ENCODE results near the gene FANCC.
"Not testable (repeated sequence)": the region's sequence is repeated elsewhere in the genome, so short reads cannot be mapped to it uniquely, and the experiment has no call there.

Gene FANCC

DNA sequence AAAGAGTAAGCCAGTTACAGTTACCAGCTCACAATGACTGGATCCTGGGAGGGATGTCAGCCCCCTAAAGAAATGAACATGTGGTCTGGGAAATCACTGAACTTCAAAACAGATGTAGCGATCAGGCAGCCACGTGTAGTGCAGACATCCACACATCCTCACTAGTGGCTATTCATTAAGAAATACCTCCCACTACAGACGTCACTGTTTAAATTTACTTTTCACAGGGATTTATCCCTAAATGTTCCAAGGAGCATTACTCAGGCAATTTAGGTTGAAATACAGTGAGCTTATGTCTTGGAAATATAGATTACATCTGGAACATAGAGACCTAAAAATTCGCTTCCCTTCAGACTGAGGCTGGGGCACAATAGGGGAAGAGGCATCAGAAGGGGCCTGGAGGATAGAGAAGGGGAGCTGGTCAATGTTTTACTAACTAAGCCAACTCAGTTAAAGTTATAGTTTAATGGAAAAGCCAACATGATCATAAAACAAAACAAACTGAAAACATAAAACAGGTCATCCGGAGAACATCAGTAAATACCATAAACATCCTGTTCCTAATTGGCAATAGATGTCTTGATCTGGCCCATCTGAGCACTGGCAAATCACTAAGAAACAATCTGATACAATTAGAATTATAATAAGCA lies 92.3 kb downstream of the FANCC start:
- no peak for DNase-seq

DNA sequence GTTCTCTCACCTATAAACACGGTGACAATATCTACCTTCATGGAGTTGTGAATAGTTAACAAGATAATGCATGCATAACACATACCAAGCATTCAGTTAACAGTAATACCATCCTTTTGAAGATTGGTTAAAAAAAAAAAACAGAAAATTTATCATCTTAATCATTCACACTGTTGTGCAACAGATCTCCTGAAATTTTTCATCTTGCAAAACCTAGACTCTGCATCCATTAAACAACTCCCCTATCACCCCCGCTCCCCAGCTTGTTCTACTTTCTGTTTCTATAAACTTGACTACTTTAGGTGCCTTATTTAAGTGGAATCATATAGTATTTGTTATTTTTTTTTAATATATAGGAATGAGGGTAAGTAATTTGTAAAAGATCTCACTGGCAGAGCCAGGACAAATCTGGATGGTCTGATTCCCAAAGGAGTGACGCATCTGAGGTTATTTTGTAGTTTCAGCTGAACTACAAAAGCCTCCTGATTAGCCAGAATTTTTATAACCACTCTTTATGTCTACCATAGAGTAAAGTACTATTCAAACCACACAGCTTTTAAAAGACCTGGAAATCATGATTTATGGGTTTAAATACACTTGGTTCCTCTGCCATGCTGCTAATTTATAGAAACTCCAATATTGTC lies 93.0 kb downstream of the FANCC start:
- no peak for DNase-seq

DNA sequence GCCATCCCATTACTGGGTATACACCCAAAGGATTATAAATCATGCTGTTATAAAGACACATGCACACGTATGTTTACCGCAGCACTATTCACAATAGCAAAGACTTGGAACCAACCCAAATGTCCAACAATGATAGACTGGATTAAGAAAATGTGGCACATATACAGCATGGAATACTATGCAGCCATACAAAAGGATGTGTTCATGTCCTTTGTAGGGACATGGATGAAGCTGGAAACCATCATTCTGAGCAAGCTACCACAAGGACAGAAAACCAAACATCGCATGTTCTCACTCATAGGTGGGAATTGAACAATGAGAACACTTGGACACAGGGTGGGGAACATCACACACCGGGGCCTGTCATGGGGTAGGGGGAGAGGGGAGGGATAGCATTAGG lies 97.2 kb downstream of the FANCC start:
- DNase-seq, result not testable (repeated sequence)

DNA sequence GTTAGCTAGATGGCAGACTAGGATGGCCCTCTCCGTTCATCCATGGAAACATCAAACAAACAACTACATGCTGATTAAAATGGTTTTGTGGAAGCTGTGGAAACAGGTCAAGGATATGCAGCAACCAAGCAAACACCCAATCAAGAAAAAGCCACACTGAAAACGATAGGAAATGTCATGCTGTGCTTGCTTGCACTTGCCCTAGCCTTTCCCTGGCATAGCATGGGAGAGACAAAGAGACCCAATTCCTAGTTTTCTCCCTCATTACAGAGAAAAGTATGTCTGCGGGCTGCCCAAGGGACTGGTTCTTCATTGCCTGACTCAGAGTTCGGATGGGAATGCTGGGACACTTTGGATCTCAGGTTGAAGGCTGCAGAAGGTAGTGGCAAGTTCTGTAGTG lies 98.7 kb downstream of the FANCC start:
- DNase-seq, result no peak

DNA sequence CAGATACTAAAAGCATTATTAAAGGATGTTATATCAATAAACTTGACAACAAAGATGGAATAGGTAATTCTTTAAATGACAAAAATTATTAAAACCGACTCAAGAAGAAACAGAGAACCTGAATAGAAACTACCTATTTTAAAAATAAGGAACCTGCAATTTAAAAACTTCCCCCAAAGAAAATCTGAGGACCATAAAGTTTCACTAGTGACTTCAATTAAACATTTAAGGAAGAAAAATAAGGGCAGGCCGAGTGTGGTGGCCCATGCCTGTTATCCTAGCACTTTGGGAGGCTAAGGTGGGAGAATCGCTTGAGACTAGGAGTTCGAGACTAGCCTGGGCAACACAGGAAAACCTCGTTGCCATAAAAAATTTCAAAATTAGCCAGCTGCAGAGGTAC lies 99.6 kb downstream of the FANCC start:
- no peak for DNase-seq

DNA sequence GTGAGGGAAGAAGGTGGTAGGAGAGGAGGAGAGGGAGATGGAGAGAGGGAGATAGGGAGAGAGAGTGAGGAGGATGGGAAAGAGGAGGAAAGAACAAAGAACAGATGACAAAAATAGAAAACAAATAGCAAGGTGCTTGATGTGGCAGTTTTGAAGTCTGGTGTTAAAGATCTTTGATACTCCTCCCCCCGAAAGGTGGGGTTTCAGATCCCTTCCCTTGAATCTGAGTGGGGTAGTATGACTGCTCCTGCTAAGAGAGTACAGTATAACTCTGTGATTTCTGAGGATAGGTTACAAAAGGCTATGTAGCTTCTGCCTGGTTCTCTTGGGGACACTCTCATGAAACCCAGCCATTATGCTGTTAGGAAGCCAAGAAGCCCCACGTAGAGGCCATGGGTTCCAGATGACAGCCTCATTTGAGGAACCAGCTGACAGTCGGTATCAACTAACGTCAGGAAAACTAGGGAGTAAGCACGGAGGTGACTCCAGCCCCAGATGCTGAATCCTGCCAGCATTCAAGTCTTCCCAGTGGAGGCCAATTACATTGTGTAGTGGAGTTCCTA lies 102.1 kb downstream of the FANCC start:
- DNase-seq, result no peak

DNA sequence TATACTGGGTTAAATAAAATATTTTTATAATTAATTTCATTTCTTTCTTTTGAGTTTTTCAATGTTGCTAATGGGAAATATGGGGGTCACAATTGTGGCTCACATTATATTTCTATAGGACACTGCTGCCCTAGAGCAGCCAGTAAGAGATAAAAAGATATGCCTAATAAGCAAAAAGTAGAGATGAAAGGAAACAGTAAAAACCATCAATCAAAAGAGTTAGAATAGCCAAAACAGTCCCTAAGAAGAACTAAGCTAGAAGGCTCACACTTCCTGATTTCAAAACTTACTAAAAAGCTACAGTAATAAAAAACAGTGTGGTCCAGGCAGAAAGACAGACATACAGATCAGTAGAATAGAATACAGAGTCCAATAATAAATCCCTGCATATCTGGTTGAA lies 104.4 kb downstream of the FANCC start:
- DNase-seq, result no peak

DNA sequence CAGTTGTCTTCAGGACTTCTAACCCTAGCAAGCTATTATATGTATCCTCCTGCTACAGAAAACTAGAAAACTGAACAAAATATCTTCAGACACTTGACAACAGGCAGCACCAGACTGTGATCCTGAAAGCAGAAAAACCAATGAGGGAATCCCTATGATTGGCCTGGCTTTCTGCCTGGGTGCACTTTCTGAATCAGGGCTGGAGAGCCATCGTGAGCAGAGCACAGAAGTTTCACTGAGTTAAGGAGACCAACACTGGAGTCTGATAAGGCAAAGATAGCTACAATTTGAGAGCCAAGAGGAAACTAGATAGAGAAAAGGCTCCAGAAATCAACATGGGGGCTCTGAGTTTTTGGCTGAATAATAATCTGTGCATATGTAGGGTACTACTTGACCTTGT lies 106.5 kb downstream of the FANCC start:
- no peak for DNase-seq

DNA sequence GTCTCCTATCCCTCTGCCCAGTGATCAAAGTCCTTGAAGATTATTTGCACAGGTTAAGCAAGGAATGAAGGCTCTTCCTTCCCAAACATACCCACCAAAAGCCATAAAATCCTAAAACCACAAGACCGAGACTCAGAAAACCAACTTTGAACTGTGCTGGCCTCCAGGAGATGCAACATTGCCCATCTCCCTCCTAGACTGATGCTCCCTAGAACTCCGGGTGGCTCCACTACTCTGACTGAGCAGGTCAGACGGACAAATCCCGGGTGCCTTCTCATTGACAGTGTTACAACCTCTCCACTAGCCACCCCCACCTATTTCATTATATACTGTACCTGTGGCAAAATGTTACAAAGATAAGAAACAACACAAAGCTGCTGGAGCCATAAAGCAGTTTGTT lies 110.1 kb downstream of the FANCC start:
- DNase-seq, result no peak

DNA sequence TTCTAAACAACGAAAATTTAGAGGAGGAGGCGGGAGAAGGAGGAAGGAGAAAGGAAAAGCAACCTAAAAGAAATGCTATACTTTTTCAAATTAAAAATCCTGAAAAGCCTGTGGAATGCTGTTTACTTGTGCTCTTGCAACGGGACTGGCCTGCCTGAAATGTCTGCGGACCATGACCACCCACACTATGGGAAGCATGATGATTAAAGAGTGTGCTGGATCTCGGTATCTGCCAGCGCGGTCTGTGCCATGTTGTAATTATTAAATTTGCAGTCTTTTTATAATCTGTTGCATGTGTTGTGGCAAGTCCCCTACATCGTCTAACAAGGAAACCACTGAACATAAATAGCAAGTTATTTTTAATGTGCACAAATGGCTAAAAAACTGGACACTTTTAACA lies 111.4 kb downstream of the FANCC start:
- DNase-seq, result peak; percentile 21

DNA sequence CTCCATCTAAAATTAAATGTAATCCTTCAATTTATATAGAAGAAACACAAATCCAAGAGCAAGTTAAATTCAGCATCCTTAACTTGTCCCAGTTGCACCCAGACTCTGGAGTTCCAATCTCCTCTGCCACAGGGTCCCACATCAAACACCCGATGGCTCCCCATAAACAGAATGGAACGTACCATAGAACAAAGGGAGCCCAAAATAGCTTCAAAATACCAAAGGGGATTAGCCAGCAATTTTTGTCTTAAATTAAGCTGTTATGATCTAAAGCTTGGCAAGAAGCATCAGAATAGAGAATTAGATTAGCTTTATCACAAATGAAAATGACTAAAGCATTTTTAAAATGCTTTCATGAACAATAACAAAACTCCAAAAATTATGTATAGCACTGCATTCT lies 112.8 kb downstream of the FANCC start:
- no peak for DNase-seq

DNA sequence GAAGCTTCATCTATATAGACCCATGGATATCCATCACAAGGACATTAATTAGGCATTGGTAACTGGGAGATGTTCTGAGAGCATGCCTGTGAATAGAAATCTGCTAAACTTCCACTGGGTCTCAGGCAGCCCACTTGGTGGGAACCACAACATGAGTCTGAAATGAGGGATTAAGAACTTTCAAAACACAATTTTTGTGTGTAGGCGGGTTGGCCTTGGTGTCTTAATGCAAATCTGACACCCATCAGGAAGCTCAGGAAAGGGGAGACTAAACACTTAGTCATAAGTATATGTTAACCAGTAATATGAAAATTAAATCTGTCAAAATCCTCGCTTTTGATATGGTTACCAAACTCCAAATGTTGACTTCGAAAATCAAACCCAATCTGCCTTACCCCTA lies 113.2 kb downstream of the FANCC start:
- no peak for DNase-seq

DNA sequence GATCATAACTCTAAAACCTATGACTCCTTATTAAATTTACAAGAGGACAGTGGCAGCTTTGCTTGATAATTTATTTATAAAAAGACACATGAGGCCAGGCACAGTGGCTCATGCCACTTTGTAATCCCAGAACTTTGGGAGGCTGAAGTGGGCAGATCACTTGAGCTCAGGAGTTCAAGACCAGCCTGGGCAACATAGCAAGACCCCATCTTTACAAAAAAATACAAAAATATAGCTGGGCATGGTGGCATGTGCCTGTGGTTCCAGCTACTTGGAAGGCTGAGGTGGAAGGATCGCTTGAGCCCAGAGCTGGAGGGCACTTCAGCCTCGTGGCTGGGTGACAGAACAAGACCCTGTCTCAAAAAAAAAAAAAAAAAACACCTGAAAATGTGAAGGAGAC lies 114.5 kb downstream of the FANCC start:
- not testable (repeated sequence) for DNase-seq

DNA sequence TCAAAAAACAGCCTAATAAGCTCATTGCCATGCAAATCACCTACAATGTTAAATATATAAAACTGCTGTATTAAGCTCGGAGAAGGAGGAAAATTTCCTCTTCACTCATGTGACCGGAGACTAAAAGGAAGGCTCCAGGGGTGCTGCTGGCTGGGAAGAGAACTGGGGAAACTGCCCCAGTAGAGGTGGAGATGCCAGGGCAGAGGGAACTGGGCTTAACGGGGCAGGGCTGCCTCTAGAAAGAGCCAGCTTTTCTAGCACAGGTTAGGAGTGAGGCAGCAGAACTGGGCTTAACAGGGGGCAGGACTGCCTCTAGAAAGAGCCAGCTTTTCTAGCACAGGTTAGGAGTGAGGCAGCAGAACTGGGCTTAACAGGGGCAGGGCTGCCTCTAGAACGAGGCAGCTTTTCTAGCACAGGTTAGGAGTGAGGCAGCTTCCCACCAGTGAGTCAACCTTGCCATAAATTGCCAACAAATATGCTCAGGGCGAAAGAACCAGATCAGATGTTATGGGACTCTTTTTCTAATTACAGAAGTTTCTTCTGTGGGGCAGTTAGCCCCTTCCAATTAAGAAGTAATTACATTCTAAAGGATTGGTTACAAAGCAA lies 115.3 kb downstream of the FANCC start:
- DNase-seq, result no peak

DNA sequence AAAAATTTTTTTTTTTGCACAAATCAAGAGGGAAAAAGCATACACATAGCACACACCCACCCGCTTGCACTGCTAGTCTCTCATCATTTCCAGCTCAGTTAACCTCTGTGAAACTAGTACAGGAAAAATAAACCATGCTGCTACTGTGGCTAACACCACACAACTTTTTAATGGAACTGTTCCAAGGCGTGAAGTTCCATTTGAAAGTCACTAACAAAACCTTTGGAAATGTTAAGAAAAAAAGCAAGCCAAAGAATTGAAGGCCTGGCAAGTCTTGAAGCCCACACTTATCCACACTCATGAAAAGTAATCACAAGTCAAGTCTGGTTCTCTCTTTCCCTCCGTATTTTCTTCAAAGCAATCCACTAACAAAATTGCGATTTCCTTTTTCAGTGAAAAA lies 116.3 kb downstream of the FANCC start:
- no peak for DNase-seq

DNA sequence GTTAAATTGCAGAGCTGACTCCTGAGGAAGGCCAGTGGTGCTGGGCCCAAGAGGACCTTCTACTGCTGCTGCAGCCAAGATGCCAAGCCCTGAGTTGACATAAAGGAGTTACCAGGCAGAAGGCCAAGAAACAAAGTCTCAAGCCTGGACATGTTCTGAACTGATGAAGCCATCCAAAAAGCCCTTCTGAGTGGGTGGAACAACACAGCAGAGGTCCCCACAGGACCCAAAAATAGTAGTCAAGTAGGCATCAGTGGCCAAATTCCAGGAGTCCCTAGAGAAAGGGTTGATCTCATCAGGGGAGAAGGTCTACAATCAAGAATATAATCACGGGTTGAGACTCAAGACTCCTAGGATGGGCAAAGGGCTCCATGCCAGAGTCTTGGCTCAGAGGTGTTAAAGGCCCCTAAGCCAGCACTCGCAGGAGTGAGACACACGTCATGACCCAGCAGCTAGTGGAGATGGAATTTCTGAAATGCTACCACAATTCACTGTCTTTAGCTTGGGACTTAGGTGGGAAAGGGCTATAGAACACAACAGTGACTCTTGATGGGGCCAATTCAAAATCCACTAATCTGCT lies 119.7 kb downstream of the FANCC start:
- DNase-seq, result peak; percentile 65

DNA sequence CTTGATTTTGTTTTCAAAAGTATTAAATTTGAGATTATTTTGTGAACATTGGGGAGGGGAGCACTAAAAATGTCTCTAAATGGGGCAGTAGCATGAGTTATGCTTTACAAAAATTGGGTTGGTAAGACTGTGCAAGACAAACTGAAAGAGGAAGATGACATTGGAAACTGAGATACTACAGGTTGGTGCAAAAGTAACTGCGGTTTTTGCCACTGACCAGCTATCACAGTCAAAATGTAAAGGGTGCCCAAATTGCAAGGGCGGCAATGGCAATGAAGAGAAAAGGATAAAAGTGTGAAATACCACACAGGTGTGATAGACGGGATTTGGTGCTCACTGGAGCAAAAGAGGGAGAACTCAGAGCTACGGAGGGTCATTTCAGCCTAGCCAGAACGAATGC lies 124.0 kb downstream of the FANCC start:
- DNase-seq, result no peak

DNA sequence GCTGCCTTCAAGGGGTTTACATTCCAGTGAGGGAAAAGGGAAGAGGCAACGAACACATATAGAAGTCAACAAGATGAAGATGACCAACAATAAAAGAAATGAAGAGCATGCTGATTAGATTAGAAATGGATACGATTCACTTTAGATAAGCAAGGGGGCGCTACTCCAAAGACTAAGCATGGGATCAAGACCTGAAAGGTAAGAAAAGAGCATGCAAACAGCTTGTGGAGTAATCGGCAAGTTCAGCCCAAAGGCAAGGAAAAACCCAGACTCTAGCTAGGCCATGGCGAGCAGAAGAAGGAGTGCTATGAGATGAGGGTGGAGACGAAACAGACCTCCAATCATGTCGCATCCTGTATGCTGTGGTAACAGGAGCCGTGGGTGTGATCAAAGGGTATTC lies 124.4 kb downstream of the FANCC start:
- DNase-seq, result no peak

DNA sequence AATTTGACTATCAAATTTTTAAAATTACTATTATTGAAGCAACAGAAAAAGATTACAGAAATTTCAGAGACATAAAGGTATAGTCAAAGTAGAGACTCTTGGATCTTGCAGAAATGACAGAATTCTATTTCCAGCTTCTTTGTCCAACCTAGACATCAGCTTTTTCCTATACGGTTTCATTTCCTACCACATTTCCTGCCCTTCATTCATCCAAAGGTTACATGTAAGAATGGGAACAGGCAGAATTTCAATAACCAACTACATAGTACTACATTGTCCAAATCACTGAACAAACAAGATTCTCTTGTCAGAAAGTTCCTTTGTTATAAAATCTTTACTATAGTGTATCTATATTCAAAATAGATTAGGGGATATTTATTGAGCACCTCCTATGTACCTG lies 124.9 kb downstream of the FANCC start:
- no peak for DNase-seq

DNA sequence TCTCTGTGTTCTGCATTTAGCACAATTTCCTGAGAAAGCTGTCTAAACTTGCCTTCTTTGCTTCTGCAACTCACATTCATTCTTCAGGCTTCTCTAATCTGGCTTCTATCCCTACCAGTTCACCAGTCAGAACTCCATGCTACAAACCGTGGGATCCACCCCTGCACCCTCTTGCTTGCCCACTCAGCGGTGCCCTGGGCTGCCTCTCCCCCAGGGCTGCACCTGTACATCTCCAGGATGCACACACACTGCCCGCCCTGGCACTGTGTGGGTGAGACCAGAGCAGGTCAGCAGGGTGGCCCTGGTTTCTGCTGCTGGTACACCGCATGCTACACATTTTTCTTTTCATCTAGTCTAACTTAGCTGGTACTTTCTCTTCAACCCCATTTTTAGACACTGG lies 127.1 kb downstream of the FANCC start:
- no peak for DNase-seq

DNA sequence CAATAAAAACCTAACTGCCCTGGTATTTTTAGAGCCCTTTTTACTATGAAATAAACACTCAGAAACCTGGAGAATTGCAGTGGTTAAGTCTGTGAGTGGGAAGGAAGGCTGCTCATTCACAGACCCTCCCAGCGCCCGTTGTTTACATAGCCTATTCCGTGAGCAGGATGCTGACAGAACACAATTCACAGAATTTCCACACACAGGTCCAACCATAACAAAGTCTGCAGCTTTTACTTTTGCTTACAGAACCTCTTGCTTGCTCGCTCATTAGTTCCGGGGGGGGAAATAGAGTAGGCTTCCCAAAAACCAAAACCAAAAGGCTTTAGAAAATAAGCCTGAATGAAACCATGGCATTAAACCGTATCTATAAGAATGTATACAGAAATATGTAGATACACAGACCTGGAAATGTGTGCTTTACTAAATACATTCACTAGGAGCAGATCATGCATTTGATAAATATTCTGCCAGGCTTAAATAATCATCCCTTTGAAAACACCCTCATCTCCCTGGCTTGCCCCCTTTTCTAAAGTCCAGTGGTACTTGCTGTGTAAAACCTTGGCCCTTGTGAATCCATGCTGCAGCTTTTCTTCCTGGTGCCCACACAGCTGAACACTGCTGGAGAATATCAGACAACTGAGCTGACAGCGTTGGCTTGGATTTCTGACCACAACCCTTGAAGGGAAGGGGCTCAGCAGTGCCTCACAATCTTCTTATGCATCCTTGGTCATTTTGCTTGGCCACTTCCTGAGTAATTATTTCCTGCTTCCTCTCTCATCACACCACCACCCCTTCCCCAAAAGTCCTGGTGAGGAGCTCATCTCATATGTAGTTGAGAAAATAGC lies 128.0 kb downstream of the FANCC start:
- DNase-seq, result peak; percentile 14

DNA sequence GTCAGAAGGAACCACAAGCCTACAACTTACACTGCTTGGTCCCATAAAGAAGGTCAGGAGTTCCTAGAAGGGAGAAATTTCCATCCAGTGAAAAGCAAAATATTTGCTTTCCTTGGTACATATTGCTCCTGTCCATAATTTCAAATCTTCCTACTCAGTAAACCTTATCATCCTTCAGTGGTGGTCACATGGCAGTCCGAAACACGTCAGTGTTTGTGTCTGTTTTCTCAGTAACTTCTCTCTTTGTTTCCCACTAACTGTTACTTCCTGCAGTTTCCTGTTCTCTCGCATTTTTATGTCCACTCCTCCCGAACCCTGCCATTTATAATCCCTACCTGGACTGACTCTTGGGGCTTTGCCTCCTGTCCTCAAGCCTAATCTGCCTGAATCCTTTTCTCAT lies 129.1 kb downstream of the FANCC start:
- no peak for DNase-seq

DNA sequence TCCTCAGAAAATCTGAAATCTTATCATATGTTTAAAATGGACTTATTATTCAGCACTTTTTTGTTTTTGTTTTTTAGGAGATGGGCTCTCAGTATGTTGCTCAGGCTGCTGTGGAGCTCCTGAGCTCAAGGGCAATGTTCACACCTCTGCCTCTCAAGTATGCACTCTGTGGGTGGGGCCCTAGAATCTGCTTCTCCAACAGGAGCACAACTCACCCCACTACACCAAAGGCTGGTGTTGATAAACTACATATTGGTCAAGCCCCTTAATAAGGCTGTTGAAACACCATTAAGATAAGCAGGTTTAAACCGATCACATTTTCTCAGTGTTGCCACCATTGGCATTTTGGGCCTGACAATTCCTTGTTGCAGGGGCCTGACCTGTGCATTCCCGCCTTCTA lies 131.6 kb downstream of the FANCC start:
- DNase-seq, result no peak

All from EL (cell line).